GM12878 (cell line): ENCODE results near the gene EPGN. TPM values are rescaled to one million over a fixed set of nuclear protein-coding genes. Genes with fewer than 3 reads are reported as not detected.

Experiments used
- ATAC-seq: fragments of 200-7000 bp; cut with Tn5 transposase; 3 replicates; pipeline ENCODE4 v1.9.1; 2020; ENCODE audit warnings: mild to moderate bottlenecking, moderate library complexity
- BruUV-seq: library from RNA; stranded (reverse); fragments of 400-500 nt; replicated peaks from 2 replicates; lab custom pipeline; 2021; lab: Mats Ljungman, UMichigan
- CTCF ChIA-PET: fragments of 300-600 bp; sonication (Branson Sonifier 250); formaldehyde crosslinking; extraction: SDS; loops from one replicate; lab custom pipeline; 2021; ENCODE audit warnings: inconsistent platforms; lab: Yijun Ruan, JAX
- POLR2A ChIA-PET: fragments of 350-600 bp; formaldehyde crosslinking; extraction: SDS; loops from one replicate; lab custom pipeline; 2021; ENCODE audit warnings: inconsistent platforms; lab: Charles Lee
- RAD21 ChIA-PET: fragments of 300-600 bp; sonication (Branson Sonifier 250); formaldehyde crosslinking; loops from one replicate; lab custom pipeline; 2023; ENCODE audit warnings: antibody characterized with exemption; ENCODE audit not compliant: unreplicated experiment; lab: Charles Lee
- SMC1A ChIA-PET: fragments of 300-600 bp; sonication (Branson Sonifier 250); formaldehyde crosslinking; loops from one replicate; lab custom pipeline; 2023; ENCODE audit not compliant: unreplicated experiment, uncharacterized antibody; lab: Charles Lee
- DNase-seq: peaks from one replicate; pipeline ENCODE4 v3.0.0-alpha.2; 2011; ENCODE audit warnings: low read depth, low spot score
- FAIRE-seq: peaks from 3 replicates; lab custom pipeline; 2011; peaks lifted over from hg19 to GRCh38; lab: Jason Lieb, UNC
- H2AFZ ChIP-seq: 2 replicates; pipeline ENCODE4 v1.6.0; 2011; ENCODE audit warnings: low read depth, low read length, control low read depth; ENCODE audit not compliant: control insufficient read depth
- H3K27ac ChIP-seq: 2 replicates; pipeline ENCODE4 v1.5.1; 2011; ENCODE audit warnings: control low read depth; ENCODE audit not compliant: control insufficient read depth, insufficient read depth
- H3K27me3 ChIP-seq, 2 experiments: replicated peaks in 1 of 2; 2 replicates each; pipeline versions ENCODE4 v1.6.0 to v1.6.1; 2011; ENCODE audit warnings: low read length in 1 of 2; ENCODE audit not compliant: control insufficient read depth in 2 of 2, insufficient read depth in 2 of 2
- H3K36me3 ChIP-seq, 2 experiments: 2 replicates each; pipeline ENCODE4 v1.5.1; 2011; ENCODE audit warnings: low read length in 1 of 2; ENCODE audit not compliant: control insufficient read depth in 2 of 2, insufficient read depth in 2 of 2
- H3K4me1 ChIP-seq: 2 replicates; pipeline ENCODE4 v1.6.1; 2011; ENCODE audit warnings: mild to moderate bottlenecking, low read length, moderate library complexity, mixed read lengths; ENCODE audit not compliant: control insufficient read depth, insufficient read depth
- H3K4me2 ChIP-seq: 2 replicates; pipeline ENCODE4 v1.6.0; 2011; ENCODE audit warnings: control low read depth; ENCODE audit not compliant: control insufficient read depth, insufficient read depth
- H3K4me3 ChIP-seq: fragments of 200-600 bp; sonication (generic); 2 replicates; pipeline ENCODE4 v1.5.1; 2016
- H3K79me2 ChIP-seq: 2 replicates; pipeline ENCODE4 v1.6.0; 2011; ENCODE audit warnings: low read length; ENCODE audit not compliant: control insufficient read depth, insufficient read depth
- H3K9ac ChIP-seq: 2 replicates; pipeline ENCODE4 v1.8.0; 2011; ENCODE audit warnings: low read length, control low read depth, mixed read lengths; ENCODE audit not compliant: control insufficient read depth, insufficient read depth
- H3K9me3 ChIP-seq: replicated peaks from 3 replicates; pipeline ENCODE4 v1.5.1; 2011; ENCODE audit warnings: mild to moderate bottlenecking, low read length; ENCODE audit not compliant: control insufficient read depth, insufficient read depth
- H4K20me1 ChIP-seq: 2 replicates; pipeline ENCODE4 v1.6.0; 2011; ENCODE audit not compliant: control insufficient read depth, insufficient read depth
- ATF7 ChIP-seq: fragments of 450-650 bp; IDR thresholded peaks from 2 replicates; pipeline ENCODE4 v1.6.1; 2016; ENCODE audit warnings: low read depth, mild to moderate bottlenecking
- ETV6 ChIP-seq, 2 experiments: fragments of 450-650 bp in 1 of 2; IDR thresholded peaks in 1 of 2; conservative IDR thresholded peaks in 1 of 2; 2 replicates each; pipeline ENCODE4 v1.6.1; 2014; ENCODE audit warnings: antibody characterized with exemption in 1 of 2, borderline replicate concordance in 1 of 2, low read depth in 1 of 2, mild to moderate bottlenecking in 1 of 2, moderate library complexity in 1 of 2
- HDAC2 ChIP-seq: fragments of 200-600 bp; sonication (generic); IDR thresholded peaks from 2 replicates; pipeline ENCODE4 v1.6.1; 2017
- NR2C1 ChIP-seq: fragments of 450-650 bp; IDR thresholded peaks from 2 replicates; pipeline ENCODE4 v1.6.1; 2017; ENCODE audit warnings: antibody characterized with exemption, mild to moderate bottlenecking, moderate library complexity
- PAX5 ChIP-seq: IDR thresholded peaks from 2 replicates; pipeline ENCODE4 v1.6.1; 2011; ENCODE audit warnings: low read depth, low read length, borderline replicate concordance
- RCOR1 ChIP-seq: conservative IDR thresholded peaks from 2 replicates; pipeline ENCODE4 v1.6.1; 2012; ENCODE audit warnings: low read depth, low read length, improper control_type of control experiment
- ZBED1 ChIP-seq: IDR thresholded peaks from 2 replicates; pipeline ENCODE4 v1.6.1; 2016; ENCODE audit warnings: borderline replicate concordance
- ZBTB33 ChIP-seq: fragments of 450-650 bp; IDR thresholded peaks from 2 replicates; pipeline ENCODE4 v1.6.1; 2017; ENCODE audit warnings: mild to moderate bottlenecking
- WGBS: methylation state at CpG from one replicate; pipeline ENCODE4 v1.1.6; 2016; ENCODE audit warnings: low lambda C conversion rate; ENCODE audit not compliant: insufficient replicate concordance, insufficient coverage; ENCODE audit errors: missing lambda C conversion rate; 5-methylcytosine and 5-hydroxymethylcytosine counted together
- in situ Hi-C: fragments of 300-500 bp; cut with MboI; formaldehyde crosslinking; loops from 9 replicates; pipeline ENCODE4 v1.14.3; 2018; ENCODE audit warnings: mixed read lengths
- intact Hi-C: fragments of 100-400 bp; cut with micrococcal nuclease; formaldehyde crosslinking; loops from one replicate; pipeline ENCODE4 v1.14.2; 2022; ENCODE audit not compliant: unreplicated experiment
- polyA plus RNA-seq, 11 experiments: library from polyadenylated mRNA; depleted of rRNA in 4 of 11; unstranded in 6 of 11; stranded (reverse) in 5 of 11; fragments of >200 nt; fragmentation: Nextera tagmentation in 4 of 11; fragmentation: Illumina TruSeq in 1 of 11; extraction: Ambion mirVana in 4 of 11; extraction: Trizol in 1 of 11; gene quantifications; 1 replicate in 1 of 11; 2 replicates in 10 of 11; pipeline versions ENCODE4 v1.2.1 to v1.2.3, GENCODE V29; 2011 to 2016; ENCODE audit warnings: inconsistent platforms in 2 of 11, missing spikeins in 2 of 11, low read depth in 1 of 11
- total RNA-seq, 4 experiments: library from RNA; depleted of rRNA in 3 of 4; stranded (reverse); fragments of >200 nt in 3 of 4; fragmentation: Illumina TruSeq in 1 of 4; extraction: Trizol in 1 of 4; gene quantifications; 2 replicates each; pipeline versions ENCODE4 v1.2.1 to v1.2.3, GENCODE V29; 2013 to 2021
- TF ChIP-seq, protein P1 (sequence below): fragments of 450-650 bp; formaldehyde crosslinking; IDR thresholded peaks from 2 replicates; pipeline ENCODE4 v1.4.0; 2022; ENCODE audit warnings: mild to moderate bottlenecking, moderate library complexity
- TF ChIP-seq, protein P2 (sequence below): fragments of 450-650 bp; formaldehyde crosslinking; IDR thresholded peaks from 2 replicates; pipeline ENCODE4 v1.5.0; 2022; ENCODE audit warnings: mild to moderate bottlenecking, missing genetic modification characterization

Gene EPGN
- total and polyA plus RNA-seq, 10 of the 15 experiments (the other 5 are each of a cell fraction or from before 2014, with no cell fraction given) = 0.06 to 0.54 (median 0.28) TPM; not detected in 6

DNA sequence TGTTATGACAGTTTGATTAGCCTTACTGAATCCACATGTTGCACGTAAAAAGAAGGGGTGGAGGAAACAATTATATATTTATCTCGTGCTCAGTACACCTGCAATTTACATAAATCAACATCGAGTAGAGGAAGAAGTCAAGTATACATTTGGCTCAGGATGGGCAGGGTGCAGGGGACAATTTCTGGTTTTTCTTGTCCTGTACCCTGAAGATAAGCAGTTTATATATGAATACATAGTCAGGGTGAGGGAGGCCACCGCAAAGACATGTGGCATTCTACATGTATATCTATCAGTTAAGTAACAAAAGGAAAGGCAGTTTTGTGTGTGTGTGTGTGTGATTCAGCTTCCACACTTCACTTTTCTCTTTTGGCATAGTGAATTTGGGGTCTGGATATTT lies 45.6 kb downstream of the EPGN start (continued):
- TF ChIP-seq, protein P1, sequence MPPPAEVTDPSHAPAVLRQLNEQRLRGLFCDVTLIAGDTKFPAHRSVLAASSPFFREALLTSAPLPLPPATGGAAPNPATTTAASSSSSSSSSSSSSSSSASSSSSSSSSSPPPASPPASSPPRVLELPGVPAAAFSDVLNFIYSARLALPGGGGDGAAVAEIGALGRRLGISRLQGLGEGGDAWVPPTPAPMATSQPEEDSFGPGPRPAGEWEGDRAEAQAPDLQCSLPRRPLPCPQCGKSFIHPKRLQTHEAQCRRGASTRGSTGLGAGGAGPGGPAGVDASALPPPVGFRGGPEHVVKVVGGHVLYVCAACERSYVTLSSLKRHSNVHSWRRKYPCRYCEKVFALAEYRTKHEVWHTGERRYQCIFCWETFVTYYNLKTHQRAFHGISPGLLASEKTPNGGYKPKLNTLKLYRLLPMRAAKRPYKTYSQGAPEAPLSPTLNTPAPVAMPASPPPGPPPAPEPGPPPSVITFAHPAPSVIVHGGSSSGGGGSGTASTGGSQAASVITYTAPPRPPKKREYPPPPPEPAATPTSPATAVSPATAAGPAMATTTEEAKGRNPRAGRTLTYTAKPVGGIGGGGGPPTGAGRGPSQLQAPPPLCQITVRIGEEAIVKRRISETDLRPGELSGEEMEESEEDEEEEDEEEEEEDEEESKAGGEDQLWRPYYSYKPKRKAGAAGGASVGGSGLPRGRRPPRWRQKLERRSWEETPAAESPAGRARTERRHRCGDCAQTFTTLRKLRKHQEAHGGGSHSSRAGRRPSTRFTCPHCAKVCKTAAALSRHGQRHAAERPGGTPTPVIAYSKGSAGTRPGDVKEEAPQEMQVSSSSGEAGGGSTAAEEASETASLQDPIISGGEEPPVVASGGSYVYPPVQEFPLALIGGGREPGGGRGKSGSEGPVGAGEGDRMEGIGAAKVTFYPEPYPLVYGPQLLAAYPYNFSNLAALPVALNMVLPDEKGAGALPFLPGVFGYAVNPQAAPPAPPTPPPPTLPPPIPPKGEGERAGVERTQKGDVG = no peak

DNA sequence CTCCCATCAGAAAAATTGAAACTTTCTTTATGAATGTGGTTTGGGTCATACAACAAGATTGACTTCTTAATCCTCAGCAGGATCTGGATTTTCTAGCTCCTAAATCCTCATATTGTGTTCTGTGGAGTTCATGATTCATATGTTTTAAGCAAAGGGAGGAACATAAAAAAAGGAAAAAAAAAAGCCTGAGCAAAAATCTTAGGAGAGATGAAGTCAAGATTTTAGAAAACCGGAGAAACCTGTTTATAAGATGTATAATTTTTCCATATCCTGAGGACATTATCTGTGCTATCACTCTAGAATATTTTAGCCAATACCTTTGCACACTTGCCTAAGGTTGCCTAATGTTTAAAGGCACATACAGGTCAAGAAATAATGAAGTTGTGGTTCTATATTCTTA lies 49.7 kb downstream of the EPGN start:
- intact Hi-C loops = no loop called here
- Histone ChIP-seq H3K79me2 (no peaks in the 10 kb centered on the region), H4K20me1 (no peaks in the 10 kb centered on the region), H3K4me1 (no peaks in the 10 kb centered on the region), H3K36me3 (no peaks in the 10 kb centered on the region), H3K27me3 (no peaks in the 10 kb centered on the region), H3K4me2 (no peak overlapping the region), H2AFZ (no peak overlapping the region), H3K4me3 (no peak overlapping the region), H3K9me3 (no peaks in the 10 kb centered on the region), H3K27ac (no peak overlapping the region), H3K9ac (no peak overlapping the region)
- RAD21 ChIA-PET = no interaction called here
- DNase-seq (no peak), FAIRE-seq (no peak), ATAC-seq (no peak)
- SMC1A ChIA-PET = interaction anchor here (0.5 kb wide), 1 partner anchor 307 kb away, joined by 3 read pairs; no protein-coding TSS in a partner anchor
- in situ Hi-C loops = no loop called here
- POLR2A ChIA-PET = no interaction called here
- BruUV-seq = no TSS peak
- CTCF ChIA-PET = interaction anchor here (1.3 kb wide), 1 partner anchor 38 kb away, joined by 4 read pairs; no protein-coding TSS in a partner anchor
- 35% methylated on average over 1 of the region's 1 CpG for WGBS
- TF ChIP-seq PAX5 (no peak), HDAC2 (no peak), ZBED1 (no peak), ATF7 (no peak), ETV6 (conservative IDR thresholded peaks at IDR 0.05 in 1 of 2, IDR thresholded peaks at IDR 0.05 in 1 of 2; ENCODE audit: borderline replicate concordance in 1 of 2, low read depth in 1 of 2) (no peak), RCOR1 (no peak), NR2C1 (no peak), ZBTB33 (no peak)
- TF ChIP-seq, protein P2, sequence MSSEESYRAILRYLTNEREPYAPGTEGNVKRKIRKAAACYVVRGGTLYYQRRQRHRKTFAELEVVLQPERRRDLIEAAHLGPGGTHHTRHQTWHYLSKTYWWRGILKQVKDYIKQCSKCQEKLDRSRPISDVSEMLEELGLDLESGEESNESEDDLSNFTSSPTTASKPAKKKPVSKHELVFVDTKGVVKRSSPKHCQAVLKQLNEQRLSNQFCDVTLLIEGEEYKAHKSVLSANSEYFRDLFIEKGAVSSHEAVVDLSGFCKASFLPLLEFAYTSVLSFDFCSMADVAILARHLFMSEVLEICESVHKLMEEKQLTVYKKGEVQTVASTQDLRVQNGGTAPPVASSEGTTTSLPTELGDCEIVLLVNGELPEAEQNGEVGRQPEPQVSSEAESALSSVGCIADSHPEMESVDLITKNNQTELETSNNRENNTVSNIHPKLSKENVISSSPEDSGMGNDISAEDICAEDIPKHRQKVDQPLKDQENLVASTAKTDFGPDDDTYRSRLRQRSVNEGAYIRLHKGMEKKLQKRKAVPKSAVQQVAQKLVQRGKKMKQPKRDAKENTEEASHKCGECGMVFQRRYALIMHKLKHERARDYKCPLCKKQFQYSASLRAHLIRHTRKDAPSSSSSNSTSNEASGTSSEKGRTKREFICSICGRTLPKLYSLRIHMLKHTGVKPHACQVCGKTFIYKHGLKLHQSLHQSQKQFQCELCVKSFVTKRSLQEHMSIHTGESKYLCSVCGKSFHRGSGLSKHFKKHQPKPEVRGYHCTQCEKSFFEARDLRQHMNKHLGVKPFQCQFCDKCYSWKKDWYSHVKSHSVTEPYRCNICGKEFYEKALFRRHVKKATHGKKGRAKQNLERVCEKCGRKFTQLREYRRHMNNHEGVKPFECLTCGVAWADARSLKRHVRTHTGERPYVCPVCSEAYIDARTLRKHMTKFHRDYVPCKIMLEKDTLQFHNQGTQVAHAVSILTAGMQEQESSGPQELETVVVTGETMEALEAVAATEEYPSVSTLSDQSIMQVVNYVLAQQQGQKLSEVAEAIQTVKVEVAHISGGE (CRISPR knock-in tag) = no peak
- TF ChIP-seq, protein P1 = no peak
